H1 (cell line): ENCODE measurements around the gene ST3GAL3. TPM values are rescaled to one million over a fixed set of nuclear protein-coding genes. Genes with fewer than 3 reads are reported as not detected.

Source experiments
- CTCF ChIA-PET: fragments of 300-600 bp; sonication (Branson Sonifier 250); formaldehyde crosslinking; loops from one replicate; lab custom pipeline; 2021; ENCODE audit not compliant: partially characterized antibody; lab: Charles Lee
- POLR2A ChIA-PET: fragments of 300-600 bp; sonication (Branson Sonifier 250); formaldehyde crosslinking; loops from one replicate; lab custom pipeline; 2021; ENCODE audit warnings: inconsistent platforms; ENCODE audit not compliant: partially characterized antibody; lab: Charles Lee
- DNase-seq, 2 experiments: peaks; one replicate each; pipeline versions ENCODE4 v3.0.0 to v3.0.0-alpha.2; 2010 to 2022; ENCODE audit warnings: low spot score in 2 of 2, low read depth in 1 of 2, mixed read lengths in 1 of 2
- FAIRE-seq: peaks from 2 replicates; lab custom pipeline; 2011; peaks lifted over from hg19 to GRCh38; lab: Jason Lieb, UNC
- H2AFZ ChIP-seq: 2 replicates; pipeline ENCODE4 v1.8.1; 2012; ENCODE audit warnings: low read length, inconsistent platforms
- H2AK5ac ChIP-seq: 2 replicates; pipeline ENCODE4 v1.6.1; 2013; ENCODE audit warnings: low read depth, low read length
- H2BK120ac ChIP-seq: replicated peaks from 2 replicates; pipeline ENCODE3; 2013; ENCODE audit warnings: low read depth, low read length, inconsistent platforms
- H2BK12ac ChIP-seq: 2 replicates; pipeline ENCODE4 v1.6.1; 2013; ENCODE audit warnings: low read depth, low read length
- H2BK15ac ChIP-seq: 2 replicates; pipeline ENCODE4 v1.6.1; 2013; ENCODE audit warnings: low read length
- H2BK20ac ChIP-seq: 2 replicates; pipeline ENCODE4 v1.6.1; 2013; ENCODE audit warnings: low read length
- H2BK5ac ChIP-seq: 2 replicates; pipeline ENCODE4 v1.6.1; 2013; ENCODE audit warnings: low read depth, low read length
- H3K14ac ChIP-seq: 2 replicates; pipeline ENCODE4 v1.6.1; 2013; ENCODE audit warnings: inconsistent platforms; ENCODE audit not compliant: insufficient read length
- H3K18ac ChIP-seq: 2 replicates; pipeline ENCODE4 v1.6.1; 2013; ENCODE audit warnings: low read length; ENCODE audit errors: extremely low read depth
- H3K23ac ChIP-seq: 2 replicates; pipeline ENCODE4 v1.6.1; 2013; ENCODE audit warnings: inconsistent platforms; ENCODE audit not compliant: insufficient read length
- H3K23me2 ChIP-seq: 2 replicates; pipeline ENCODE4 v1.6.1; 2013; ENCODE audit warnings: low read depth, low read length
- H3K27ac ChIP-seq: 2 replicates; pipeline ENCODE4 v1.6.1; 2011; ENCODE audit warnings: low read depth, low read length, inconsistent platforms
- H3K27me3 ChIP-seq, 4 experiments: replicated peaks in 1 of 4; 1 replicate in 1 of 4; 2 replicates in 3 of 4; pipeline versions ENCODE4 v1.6.1 to v1.8.1; 2011 to 2013; ENCODE audit warnings: low read length in 3 of 4, mild to moderate bottlenecking in 3 of 4, inconsistent platforms in 2 of 4, mixed read lengths in 2 of 4, moderate library complexity in 1 of 4; ENCODE audit not compliant: control insufficient read depth in 3 of 4, insufficient read depth in 3 of 4; ENCODE audit errors: extremely low read depth in 1 of 4
- H3K36me3 ChIP-seq, 4 experiments: 2 replicates each; pipeline versions ENCODE4 v1.6.1 to v1.8.1; 2011 to 2013; ENCODE audit warnings: mild to moderate bottlenecking in 4 of 4, low read length in 3 of 4, moderate library complexity in 2 of 4, control low read depth in 1 of 4, inconsistent platforms in 1 of 4; ENCODE audit not compliant: insufficient read depth in 4 of 4, control insufficient read depth in 2 of 4
- H3K4ac ChIP-seq: replicated peaks from 2 replicates; pipeline ENCODE3; 2013; ENCODE audit warnings: low read length, low read depth, mixed read lengths, inconsistent platforms; ENCODE audit not compliant: insufficient read length
- H3K4me1 ChIP-seq, 4 experiments: replicated peaks in 1 of 4; 1 replicate in 1 of 4; 2 replicates in 3 of 4; pipeline versions ENCODE4 v1.6.1 to v1.8.1; 2011 to 2013; ENCODE audit warnings: low read length in 3 of 4, inconsistent platforms in 2 of 4, mixed read lengths in 1 of 4; ENCODE audit not compliant: insufficient read depth in 4 of 4, control insufficient read depth in 3 of 4
- H3K4me2 ChIP-seq, 2 experiments: 2 replicates each; pipeline versions ENCODE4 v1.6.1 to v1.8.1; 2011 to 2013; ENCODE audit warnings: low read depth in 2 of 2, low read length in 2 of 2, control low read depth in 1 of 2, inconsistent platforms in 1 of 2, mild to moderate bottlenecking in 1 of 2; ENCODE audit not compliant: insufficient read depth in 1 of 2
- H3K4me3 ChIP-seq, 4 experiments: fragments of 200-600, 300-600 bp in 1 of 4; sonication (generic), shearing (Covaris generic), sonication (Bioruptor Twin) in 1 of 4; 2 replicates each; pipeline versions ENCODE4 v1.5.1 to v1.8.1; 2011 to 2016; ENCODE audit warnings: low read length in 4 of 4, low read depth in 3 of 4, control low read depth in 2 of 4, inconsistent platforms in 2 of 4, mild to moderate bottlenecking in 2 of 4, mixed read lengths in 1 of 4, moderate library complexity in 1 of 4; ENCODE audit not compliant: insufficient read depth in 2 of 4; ENCODE audit errors: extremely low read depth in 1 of 4
- H3K56ac ChIP-seq: replicated peaks from 2 replicates; pipeline ENCODE3; 2013; ENCODE audit warnings: low read depth, mild to moderate bottlenecking, mixed read lengths, low read length, inconsistent platforms; ENCODE audit not compliant: insufficient read length
- H3K79me1 ChIP-seq: 2 replicates; pipeline ENCODE4 v1.6.1; 2013; ENCODE audit warnings: low read depth, low read length, control low read depth
- H3K79me2 ChIP-seq, 2 experiments: 2 replicates each; pipeline versions ENCODE4 v1.6.1 to v1.8.1; 2012 to 2013; ENCODE audit warnings: low read length in 2 of 2, mild to moderate bottlenecking in 2 of 2, inconsistent platforms in 1 of 2; ENCODE audit not compliant: insufficient read depth in 2 of 2, control insufficient read depth in 1 of 2
- H3K9ac ChIP-seq, 4 experiments: replicated peaks in 1 of 4; 1 replicate in 1 of 4; 2 replicates in 3 of 4; pipeline versions ENCODE4 v1.6.1 to v1.8.1; 2011 to 2013; ENCODE audit warnings: low read depth in 3 of 4, low read length in 3 of 4, control low read depth in 2 of 4, mild to moderate bottlenecking in 2 of 4, moderate library complexity in 2 of 4, inconsistent platforms in 1 of 4; ENCODE audit errors: extremely low read depth in 1 of 4
- H3K9me3 ChIP-seq, 2 experiments: 2 replicates each; pipeline versions ENCODE4 v1.6.1 to v1.8.1; 2012 to 2013; ENCODE audit warnings: mild to moderate bottlenecking in 2 of 2, moderate library complexity in 2 of 2, control low read depth in 1 of 2, inconsistent platforms in 1 of 2, low read depth in 1 of 2, low read length in 1 of 2, mixed read lengths in 1 of 2; ENCODE audit not compliant: insufficient read depth in 2 of 2
- H4K20me1 ChIP-seq, 2 experiments: replicated peaks in 1 of 2; 2 replicates each; pipeline versions ENCODE3 to v1.8.1; 2011 to 2013; ENCODE audit warnings: inconsistent platforms in 2 of 2, low read length in 2 of 2, mild to moderate bottlenecking in 1 of 2; ENCODE audit not compliant: insufficient read depth in 2 of 2, control insufficient read depth in 1 of 2
- H4K5ac ChIP-seq: 2 replicates; pipeline ENCODE4 v1.6.1; 2013; ENCODE audit warnings: low read length, low read depth, mixed read lengths, inconsistent platforms; ENCODE audit not compliant: insufficient read length
- H4K8ac ChIP-seq: 2 replicates; pipeline ENCODE4 v1.8.0; 2013; ENCODE audit warnings: mild to moderate bottlenecking, moderate library complexity, low read length, inconsistent platforms; ENCODE audit not compliant: insufficient read depth; ENCODE audit errors: extremely low read depth
- H4K91ac ChIP-seq: replicated peaks from 2 replicates; pipeline ENCODE3; 2013; ENCODE audit warnings: low read length, mixed read lengths, inconsistent platforms; ENCODE audit not compliant: insufficient read length
- CEBPB ChIP-seq: IDR thresholded peaks from 2 replicates; pipeline ENCODE4 v1.6.1; 2012; ENCODE audit warnings: low read depth, low read length
- WGBS, 2 experiments: shearing (Covaris generic) in 1 of 2; methylation state at CpG; one replicate each; pipeline versions ENCODE4 v1.1.6 to v1.1.7; 2013 to 2015; ENCODE audit warnings: low lambda C conversion rate in 2 of 2, mixed read lengths in 2 of 2, inconsistent platforms in 1 of 2, low coverage in 1 of 2, missing lambda C conversion rate in 1 of 2; ENCODE audit not compliant: insufficient replicate concordance in 2 of 2, insufficient coverage in 1 of 2, insufficient read length in 1 of 2; ENCODE audit errors: extremely low coverage in 1 of 2, missing lambda C conversion rate in 1 of 2; 5-methylcytosine and 5-hydroxymethylcytosine counted together
- polyA plus RNA-seq, 7 experiments: library from polyadenylated mRNA; depleted of rRNA in 3 of 7; stranded (reverse) in 5 of 7; unstranded in 2 of 7; fragments of >200 nt in 5 of 7; fragments of 200-250 nt in 2 of 7; gene quantifications; 1 replicate in 5 of 7; 2 replicates in 1 of 7; 4 replicates in 1 of 7; pipeline versions ENCODE4 v1.2.1 to v1.2.3, GENCODE V29; 2011 to 2013; ENCODE audit warnings: missing spikeins in 2 of 7, mixed read lengths in 2 of 7
- total RNA-seq: library from RNA; stranded (reverse); fragmentation: NEBNext Ultra II Directional; extraction: Animal tissue kit (Norgen Biotek cat#: 25700); gene quantifications from 2 replicates; pipeline ENCODE4 v1.2.1, GENCODE V29; 2021
- TF ChIP-seq, protein P1 (sequence below): IDR thresholded peaks from 2 replicates; pipeline ENCODE4 v1.6.1; 2012; ENCODE audit warnings: low read length, inconsistent platforms

Gene ST3GAL3
- total and polyA plus RNA-seq, 2 of the 8 experiments (the other 6 are each of a cell fraction or from before 2014, with no cell fraction given), result 6.8 to 7.0 TPM

GRCh38 chr1:43980255-43981134, 273.2 kb downstream of the ST3GAL3 start:
- Histone ChIP-seq H2AFZ (no peak overlapping the region), H3K79me2 (peaks cover 0 to 21% of the 10 kb centered on the region in 2 experiments; a peak in 2 of 4 replicates)
- POLR2A ChIA-PET, result interaction anchor here (0.6 to 1.9 kb wide), 9 partner anchors 9 to 217 kb away, joined by 3 to 10 read pairs (median 4); partner anchors contain the start of genes CCDC24 and DPH2

More at GRCh38 chr1:43980255-43981134, 273.2 kb downstream of the ST3GAL3 start:
- Histone ChIP-seq H2BK20ac (no peak overlapping the region), H3K79me1 (peaks cover 28% of the 10 kb centered on the region), H2BK15ac (peak overlapping the region; percentile 77), H3K9me3 (no peaks in the 10 kb centered on the region), H4K5ac (no peak overlapping the region), H3K4me3 (peak overlapping the region; percentile 42 to 74 (median 64); a peak in 7 of 8 replicates), H3K4ac (no peak overlapping the region), H3K23ac (no peak overlapping the region), H4K91ac (peak overlapping the region; percentile 63), H4K8ac (no peak overlapping the region; the same call in 1 of the 2 replicates), H3K9ac (peak overlapping the region; percentile 2 to 72 (median 46); a peak in 6 of 7 replicates), H3K36me3 (peaks cover 2 to 31% (median 15%) of the 10 kb centered on the region in 4 experiments; a peak in 5 of 8 replicates), H3K4me1 (peaks cover 4 to 17% (median 14%) of the 10 kb centered on the region in 4 experiments), H2BK120ac (no peak overlapping the region), H3K14ac (no peak overlapping the region), H3K27ac (no peak overlapping the region), H2BK5ac (peak overlapping the region; percentile 62; the same call in 1 of the 2 replicates), H3K23me2 (peaks cover 19% of the 10 kb centered on the region), H3K18ac (peak overlapping the region; percentile 34; the same call in 1 of the 2 replicates), H3K56ac (peak overlapping the region; percentile 47), H2AK5ac (peak overlapping the region; percentile 84; the same call in 1 of the 2 replicates), H2BK12ac (peak overlapping the region; percentile 46; the same call in 1 of the 2 replicates), H3K4me2 (peak overlapping the region; percentile 61 to 85), H3K27me3 (no peaks in the 10 kb centered on the region), H4K20me1 (peaks cover 2 to 36% of the 10 kb centered on the region in 2 experiments)
- DNase-seq (no peak), FAIRE-seq (no peak)
- WGBS, 2 experiments, result 78% methylated on average over 13 of the region's 13 CpGs; no CpG with 5 or more reads in 1 of the 2 experiments
- CTCF ChIA-PET, result interaction anchor here (0.8 to 1.1 kb wide), 5 partner anchors 8 to 217 kb away, joined by 3 to 5 read pairs (median 3); no protein-coding TSS in a partner anchor
- TF ChIP-seq, protein P1, sequence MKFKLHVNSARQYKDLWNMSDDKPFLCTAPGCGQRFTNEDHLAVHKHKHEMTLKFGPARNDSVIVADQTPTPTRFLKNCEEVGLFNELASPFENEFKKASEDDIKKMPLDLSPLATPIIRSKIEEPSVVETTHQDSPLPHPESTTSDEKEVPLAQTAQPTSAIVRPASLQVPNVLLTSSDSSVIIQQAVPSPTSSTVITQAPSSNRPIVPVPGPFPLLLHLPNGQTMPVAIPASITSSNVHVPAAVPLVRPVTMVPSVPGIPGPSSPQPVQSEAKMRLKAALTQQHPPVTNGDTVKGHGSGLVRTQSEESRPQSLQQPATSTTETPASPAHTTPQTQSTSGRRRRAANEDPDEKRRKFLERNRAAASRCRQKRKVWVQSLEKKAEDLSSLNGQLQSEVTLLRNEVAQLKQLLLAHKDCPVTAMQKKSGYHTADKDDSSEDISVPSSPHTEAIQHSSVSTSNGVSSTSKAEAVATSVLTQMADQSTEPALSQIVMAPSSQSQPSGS, result no peak
- TF ChIP-seq CEBPB, result peak; percentile 20; the same call in 1 of the 2 replicates
